H1 (cell line): ENCODE measurements around the gene HOMER1. TPM values are rescaled to one million over a fixed set of nuclear protein-coding genes. Genes with fewer than 3 reads are reported as not detected.

Source experiments
- CTCF ChIA-PET: fragments of 300-600 bp; sonication (Branson Sonifier 250); formaldehyde crosslinking; loops from one replicate; lab custom pipeline; 2021; ENCODE audit not compliant: partially characterized antibody; lab: Charles Lee
- POLR2A ChIA-PET: fragments of 300-600 bp; sonication (Branson Sonifier 250); formaldehyde crosslinking; loops from one replicate; lab custom pipeline; 2021; ENCODE audit warnings: inconsistent platforms; ENCODE audit not compliant: partially characterized antibody; lab: Charles Lee
- DNase-seq, 2 experiments: peaks; one replicate each; pipeline versions ENCODE4 v3.0.0 to v3.0.0-alpha.2; 2010 to 2022; ENCODE audit warnings: low spot score in 2 of 2, low read depth in 1 of 2, mixed read lengths in 1 of 2
- FAIRE-seq: peaks from 2 replicates; lab custom pipeline; 2011; peaks lifted over from hg19 to GRCh38; lab: Jason Lieb, UNC
- H2AFZ ChIP-seq: 2 replicates; pipeline ENCODE4 v1.8.1; 2012; ENCODE audit warnings: low read length, inconsistent platforms
- H2AK5ac ChIP-seq: 2 replicates; pipeline ENCODE4 v1.6.1; 2013; ENCODE audit warnings: low read depth, low read length
- H2BK120ac ChIP-seq: replicated peaks from 2 replicates; pipeline ENCODE3; 2013; ENCODE audit warnings: low read depth, low read length, inconsistent platforms
- H2BK12ac ChIP-seq: 2 replicates; pipeline ENCODE4 v1.6.1; 2013; ENCODE audit warnings: low read depth, low read length
- H2BK15ac ChIP-seq: 2 replicates; pipeline ENCODE4 v1.6.1; 2013; ENCODE audit warnings: low read length
- H2BK20ac ChIP-seq: 2 replicates; pipeline ENCODE4 v1.6.1; 2013; ENCODE audit warnings: low read length
- H2BK5ac ChIP-seq: 2 replicates; pipeline ENCODE4 v1.6.1; 2013; ENCODE audit warnings: low read depth, low read length
- H3K14ac ChIP-seq: 2 replicates; pipeline ENCODE4 v1.6.1; 2013; ENCODE audit warnings: inconsistent platforms; ENCODE audit not compliant: insufficient read length
- H3K18ac ChIP-seq: 2 replicates; pipeline ENCODE4 v1.6.1; 2013; ENCODE audit warnings: low read length; ENCODE audit errors: extremely low read depth
- H3K23ac ChIP-seq: 2 replicates; pipeline ENCODE4 v1.6.1; 2013; ENCODE audit warnings: inconsistent platforms; ENCODE audit not compliant: insufficient read length
- H3K23me2 ChIP-seq: 2 replicates; pipeline ENCODE4 v1.6.1; 2013; ENCODE audit warnings: low read depth, low read length
- H3K27ac ChIP-seq: 2 replicates; pipeline ENCODE4 v1.6.1; 2011; ENCODE audit warnings: low read depth, low read length, inconsistent platforms
- H3K27me3 ChIP-seq, 4 experiments: replicated peaks in 1 of 4; 1 replicate in 1 of 4; 2 replicates in 3 of 4; pipeline versions ENCODE4 v1.6.1 to v1.8.1; 2011 to 2013; ENCODE audit warnings: low read length in 3 of 4, mild to moderate bottlenecking in 3 of 4, inconsistent platforms in 2 of 4, mixed read lengths in 2 of 4, moderate library complexity in 1 of 4; ENCODE audit not compliant: control insufficient read depth in 3 of 4, insufficient read depth in 3 of 4; ENCODE audit errors: extremely low read depth in 1 of 4
- H3K36me3 ChIP-seq, 4 experiments: 2 replicates each; pipeline versions ENCODE4 v1.6.1 to v1.8.1; 2011 to 2013; ENCODE audit warnings: mild to moderate bottlenecking in 4 of 4, low read length in 3 of 4, moderate library complexity in 2 of 4, control low read depth in 1 of 4, inconsistent platforms in 1 of 4; ENCODE audit not compliant: insufficient read depth in 4 of 4, control insufficient read depth in 2 of 4
- H3K4ac ChIP-seq: replicated peaks from 2 replicates; pipeline ENCODE3; 2013; ENCODE audit warnings: low read length, low read depth, mixed read lengths, inconsistent platforms; ENCODE audit not compliant: insufficient read length
- H3K4me1 ChIP-seq, 4 experiments: replicated peaks in 1 of 4; 1 replicate in 1 of 4; 2 replicates in 3 of 4; pipeline versions ENCODE4 v1.6.1 to v1.8.1; 2011 to 2013; ENCODE audit warnings: low read length in 3 of 4, inconsistent platforms in 2 of 4, mixed read lengths in 1 of 4; ENCODE audit not compliant: insufficient read depth in 4 of 4, control insufficient read depth in 3 of 4
- H3K4me2 ChIP-seq, 2 experiments: 2 replicates each; pipeline versions ENCODE4 v1.6.1 to v1.8.1; 2011 to 2013; ENCODE audit warnings: low read depth in 2 of 2, low read length in 2 of 2, control low read depth in 1 of 2, inconsistent platforms in 1 of 2, mild to moderate bottlenecking in 1 of 2; ENCODE audit not compliant: insufficient read depth in 1 of 2
- H3K4me3 ChIP-seq, 4 experiments: fragments of 200-600, 300-600 bp in 1 of 4; sonication (generic), shearing (Covaris generic), sonication (Bioruptor Twin) in 1 of 4; 2 replicates each; pipeline versions ENCODE4 v1.5.1 to v1.8.1; 2011 to 2016; ENCODE audit warnings: low read length in 4 of 4, low read depth in 3 of 4, control low read depth in 2 of 4, inconsistent platforms in 2 of 4, mild to moderate bottlenecking in 2 of 4, mixed read lengths in 1 of 4, moderate library complexity in 1 of 4; ENCODE audit not compliant: insufficient read depth in 2 of 4; ENCODE audit errors: extremely low read depth in 1 of 4
- H3K56ac ChIP-seq: replicated peaks from 2 replicates; pipeline ENCODE3; 2013; ENCODE audit warnings: low read depth, mild to moderate bottlenecking, mixed read lengths, low read length, inconsistent platforms; ENCODE audit not compliant: insufficient read length
- H3K79me1 ChIP-seq: 2 replicates; pipeline ENCODE4 v1.6.1; 2013; ENCODE audit warnings: low read depth, low read length, control low read depth
- H3K79me2 ChIP-seq, 2 experiments: 2 replicates each; pipeline versions ENCODE4 v1.6.1 to v1.8.1; 2012 to 2013; ENCODE audit warnings: low read length in 2 of 2, mild to moderate bottlenecking in 2 of 2, inconsistent platforms in 1 of 2; ENCODE audit not compliant: insufficient read depth in 2 of 2, control insufficient read depth in 1 of 2
- H3K9ac ChIP-seq, 4 experiments: replicated peaks in 1 of 4; 1 replicate in 1 of 4; 2 replicates in 3 of 4; pipeline versions ENCODE4 v1.6.1 to v1.8.1; 2011 to 2013; ENCODE audit warnings: low read depth in 3 of 4, low read length in 3 of 4, control low read depth in 2 of 4, mild to moderate bottlenecking in 2 of 4, moderate library complexity in 2 of 4, inconsistent platforms in 1 of 4; ENCODE audit errors: extremely low read depth in 1 of 4
- H3K9me3 ChIP-seq, 2 experiments: 2 replicates each; pipeline versions ENCODE4 v1.6.1 to v1.8.1; 2012 to 2013; ENCODE audit warnings: mild to moderate bottlenecking in 2 of 2, moderate library complexity in 2 of 2, control low read depth in 1 of 2, inconsistent platforms in 1 of 2, low read depth in 1 of 2, low read length in 1 of 2, mixed read lengths in 1 of 2; ENCODE audit not compliant: insufficient read depth in 2 of 2
- H4K20me1 ChIP-seq, 2 experiments: replicated peaks in 1 of 2; 2 replicates each; pipeline versions ENCODE3 to v1.8.1; 2011 to 2013; ENCODE audit warnings: inconsistent platforms in 2 of 2, low read length in 2 of 2, mild to moderate bottlenecking in 1 of 2; ENCODE audit not compliant: insufficient read depth in 2 of 2, control insufficient read depth in 1 of 2
- H4K5ac ChIP-seq: 2 replicates; pipeline ENCODE4 v1.6.1; 2013; ENCODE audit warnings: low read length, low read depth, mixed read lengths, inconsistent platforms; ENCODE audit not compliant: insufficient read length
- H4K8ac ChIP-seq: 2 replicates; pipeline ENCODE4 v1.8.0; 2013; ENCODE audit warnings: mild to moderate bottlenecking, moderate library complexity, low read length, inconsistent platforms; ENCODE audit not compliant: insufficient read depth; ENCODE audit errors: extremely low read depth
- H4K91ac ChIP-seq: replicated peaks from 2 replicates; pipeline ENCODE3; 2013; ENCODE audit warnings: low read length, mixed read lengths, inconsistent platforms; ENCODE audit not compliant: insufficient read length
- ASH2L ChIP-seq: fragments of 200-600, 300-600 bp; sonication (generic); IDR thresholded peaks from one replicate; pipeline ENCODE4 v1.7.1; 2017; ENCODE audit warnings: low read length
- BCL11A ChIP-seq, 2 experiments: IDR thresholded peaks; one replicate each; pipeline ENCODE4 v1.6.1; 2011; ENCODE audit warnings: low read depth in 2 of 2, low read length in 2 of 2, mild to moderate bottlenecking in 2 of 2
- BRCA1 ChIP-seq: IDR thresholded peaks from 2 replicates; pipeline ENCODE4 v1.6.1; 2012; ENCODE audit warnings: low read depth, low read length, improper control_type of control experiment
- CEBPB ChIP-seq: IDR thresholded peaks from 2 replicates; pipeline ENCODE4 v1.6.1; 2012; ENCODE audit warnings: low read depth, low read length
- CHD1 ChIP-seq: IDR thresholded peaks from 2 replicates; pipeline ENCODE4 v1.6.1; 2012; ENCODE audit warnings: low read depth, low read length, improper control_type of control experiment
- EP300 ChIP-seq, 2 experiments: IDR thresholded peaks; 1 replicate in 1 of 2; 2 replicates in 1 of 2; pipeline ENCODE4 v1.6.1; 2011 to 2012; ENCODE audit warnings: low read depth in 2 of 2, low read length in 2 of 2, mild to moderate bottlenecking in 2 of 2, borderline replicate concordance in 1 of 2, inconsistent platforms in 1 of 2, moderate library complexity in 1 of 2
- MAFK ChIP-seq: IDR thresholded peaks from 2 replicates; pipeline ENCODE4 v1.6.1; 2012; ENCODE audit warnings: low read depth, mild to moderate bottlenecking, improper control_type of control experiment, low read length
- PHF8 ChIP-seq: fragments of 200-600 bp; sonication (generic); conservative IDR thresholded peaks from 2 replicates; pipeline ENCODE4 v1.7.1; 2012; ENCODE audit warnings: low read depth, mild to moderate bottlenecking, inconsistent platforms, low read length, moderate library complexity
- SRF ChIP-seq: IDR thresholded peaks from 2 replicates; pipeline ENCODE4 v1.6.1; 2011; ENCODE audit warnings: mild to moderate bottlenecking, low read depth, low read length, moderate library complexity
- SUZ12 ChIP-seq: fragments of 200-600 bp; sonication (generic); IDR thresholded peaks from 2 replicates; pipeline ENCODE4 v1.6.1; 2012; ENCODE audit warnings: mild to moderate bottlenecking, inconsistent platforms, low read length, moderate library complexity, mixed read lengths
- TAF1 ChIP-seq: IDR thresholded peaks from 2 replicates; pipeline ENCODE4 v1.6.1; 2011; ENCODE audit warnings: mild to moderate bottlenecking, low read depth, low read length
- WGBS, 2 experiments: shearing (Covaris generic) in 1 of 2; methylation state at CpG; one replicate each; pipeline versions ENCODE4 v1.1.6 to v1.1.7; 2013 to 2015; ENCODE audit warnings: low lambda C conversion rate in 2 of 2, mixed read lengths in 2 of 2, inconsistent platforms in 1 of 2, low coverage in 1 of 2, missing lambda C conversion rate in 1 of 2; ENCODE audit not compliant: insufficient replicate concordance in 2 of 2, insufficient coverage in 1 of 2, insufficient read length in 1 of 2; ENCODE audit errors: extremely low coverage in 1 of 2, missing lambda C conversion rate in 1 of 2; 5-methylcytosine and 5-hydroxymethylcytosine counted together
- polyA plus RNA-seq, 7 experiments: library from polyadenylated mRNA; depleted of rRNA in 3 of 7; stranded (reverse) in 5 of 7; unstranded in 2 of 7; fragments of >200 nt in 5 of 7; fragments of 200-250 nt in 2 of 7; gene quantifications; 1 replicate in 5 of 7; 2 replicates in 1 of 7; 4 replicates in 1 of 7; pipeline versions ENCODE4 v1.2.1 to v1.2.3, GENCODE V29; 2011 to 2013; ENCODE audit warnings: missing spikeins in 2 of 7, mixed read lengths in 2 of 7
- total RNA-seq: library from RNA; stranded (reverse); fragmentation: NEBNext Ultra II Directional; extraction: Animal tissue kit (Norgen Biotek cat#: 25700); gene quantifications from 2 replicates; pipeline ENCODE4 v1.2.1, GENCODE V29; 2021

HOMER1 gene
- total and polyA plus RNA-seq, 2 of the 8 experiments (the other 6 are each of a cell fraction or from before 2014, with no cell fraction given): 6.4 to 57.9 TPM

- CTCF ChIA-PET: no interaction called here
- H2BK120ac ChIP-seq: no peak overlapping the region
- POLR2A ChIA-PET: interaction anchor here (1.0 to 1.7 kb wide), 2 partner anchors 38 to 40 kb away, joined by 3 to 4 read pairs; no protein-coding TSS in a partner anchor
- no peak overlapping the region for H2BK20ac ChIP-seq
- no peaks in the 10 kb centered on the region for H3K36me3 ChIP-seq
- H2AFZ ChIP-seq: no peak overlapping the region
- no peaks in the 10 kb centered on the region for H3K79me2 ChIP-seq
- H4K20me1 ChIP-seq: no peaks in the 10 kb centered on the region
- no peak overlapping the region for H3K4me3 ChIP-seq
- H3K27ac ChIP-seq: no peak overlapping the region
- FAIRE-seq (no peak), DNase-seq (no peak)
- TF ChIP-seq EP300 (IDR thresholded peaks at IDR 0.05; ENCODE audit: borderline replicate concordance in 1 of 2, low read depth in 2 of 2, low read length in 2 of 2) (no peak), PHF8 (no peak), CEBPB (no peak), CHD1 (no peak), SRF (no peak), BCL11A (IDR thresholded peaks at IDR 0.05; ENCODE audit: low read depth in 2 of 2, low read length in 2 of 2) (no peak), TAF1 (no peak), SUZ12 (no peak), MAFK (no peak), BRCA1 (no peak), ASH2L (no peak)
- no peak overlapping the region for H4K8ac ChIP-seq
- no peak overlapping the region for H3K4me2 ChIP-seq
- no peak overlapping the region for H2BK15ac ChIP-seq
- no peak overlapping the region for H4K91ac ChIP-seq
- WGBS, 2 experiments: 92% methylated on average over 4 of the region's 4 CpGs; no CpG with 5 or more reads in 1 of the 2 experiments
- H3K27me3 ChIP-seq: no peaks in the 10 kb centered on the region
- H3K23me2 ChIP-seq: no peaks in the 10 kb centered on the region
- H2AK5ac ChIP-seq: no peak overlapping the region
- no peak overlapping the region for H3K18ac ChIP-seq
- H3K4ac ChIP-seq: no peak overlapping the region
- H2BK12ac ChIP-seq: no peak overlapping the region
- H2BK5ac ChIP-seq: no peak overlapping the region
- no peaks in the 10 kb centered on the region for H3K9me3 ChIP-seq
- H4K5ac ChIP-seq: no peak overlapping the region
- no peak overlapping the region for H3K14ac ChIP-seq
- peaks cover 0 to 4% (median 0%) of the 10 kb centered on the region in 4 experiments; a peak in 1 of 7 replicates for H3K4me1 ChIP-seq
- no peaks in the 10 kb centered on the region for H3K79me1 ChIP-seq
- no peak overlapping the region for H3K9ac ChIP-seq
- no peak overlapping the region for H3K23ac ChIP-seq
- H3K56ac ChIP-seq: no peak overlapping the region
These were observed 39.0 kb upstream of the HOMER1 start for GRCh38 chr5:79552984-79553383.
